HL-60 (cell line): ENCODE results near the gene RGS4.

Experiments used
- DNase-seq, 2 experiments: peaks; one replicate each; pipeline ENCODE4 v3.0.0-alpha.2; 2010 to 2020; ENCODE audit warnings: low read depth in 1 of 2, low spot score in 1 of 2
- H3K27ac ChIP-seq: fragments of 250-450 bp; sonication (Bioruptor Pico); replicated peaks from 2 replicates; pipeline ENCODE4 v1.5.1; 2020; ENCODE audit warnings: mild to moderate bottlenecking, moderate library complexity
- H3K27me3 ChIP-seq: fragments of 250-450 bp; sonication (Bioruptor Pico); 2 replicates; pipeline ENCODE4 v1.5.1; 2021; ENCODE audit warnings: mild to moderate bottlenecking, moderate library complexity; ENCODE audit not compliant: insufficient read depth, poor library complexity, severe bottlenecking
- H3K4me3 ChIP-seq: replicated peaks from 2 replicates; pipeline ENCODE4 v1.5.1; 2011; ENCODE audit warnings: mild to moderate bottlenecking, control low read depth, low read length; ENCODE audit not compliant: insufficient read depth
- CTCF ChIP-seq: IDR thresholded peaks from one replicate; pipeline ENCODE4 v1.5.1; 2011; ENCODE audit warnings: low read length, control low read depth, inconsistent platforms; ENCODE audit not compliant: insufficient read depth
- GABPA ChIP-seq: IDR thresholded peaks from 2 replicates; pipeline ENCODE4 v1.6.1; 2012; ENCODE audit warnings: low read depth
- POLR2AphosphoS5 ChIP-seq: IDR thresholded peaks from 2 replicates; pipeline ENCODE4 v1.6.1; 2012; ENCODE audit warnings: low read depth
- REST ChIP-seq: IDR thresholded peaks from 2 replicates; pipeline ENCODE4 v1.6.1; 2012; ENCODE audit warnings: low read depth; ENCODE audit not compliant: insufficient replicate concordance
- SPI1 ChIP-seq: IDR thresholded peaks from 2 replicates; pipeline ENCODE4 v1.6.1; 2012; ENCODE audit warnings: low read depth, mild to moderate bottlenecking, borderline replicate concordance

The RGS4 gene

GRCh38 chr1:163076446-163076845, 7.3 kb downstream of the RGS4 start:
- Histone ChIP-seq H3K27me3 (no peaks in the 10 kb centered on the region), H3K4me3 (no peak overlapping the region), H3K27ac (no peak overlapping the region)
- DNase-seq: no peak
- TF ChIP-seq SPI1 (no peak), GABPA (no peak), REST (no peak), CTCF (no peak), POLR2AphosphoS5 (no peak)

- TF ChIP-seq SPI1 (no peak), REST (no peak), POLR2AphosphoS5 (no peak), GABPA (no peak)
- DNase-seq: no peak
- no peaks in the 10 kb centered on the region for H3K27me3 ChIP-seq
- H3K4me3 ChIP-seq: no peak overlapping the region
- H3K27ac ChIP-seq: no peak overlapping the region
These were observed 8.0 kb downstream of the RGS4 start for GRCh38 chr1:163076981-163077761.

GRCh38 chr1:163082971-163083370, 13.8 kb downstream of the RGS4 start:
- peaks cover 3% of the 10 kb centered on the region for H3K27me3 ChIP-seq

More at GRCh38 chr1:163082971-163083370, 13.8 kb downstream of the RGS4 start:
- no peak for DNase-seq
- TF ChIP-seq GABPA (no peak), SPI1 (no peak), REST (no peak), POLR2AphosphoS5 (no peak), CTCF (no peak)
- no peak overlapping the region for H3K27ac ChIP-seq
- H3K4me3 ChIP-seq: no peak overlapping the region
